Activated CD4-positive, CD25-positive, alpha-beta regulatory T cell treated with anti-CD3 and anti-CD28 coated beads, Interleukin-2, amount 50 U/mL, for 24 hours (primary cell): Measurements from ENCODE around the gene UGT2B17.
"Not testable (repeated sequence)": the region's sequence is repeated elsewhere in the genome, so short reads cannot be mapped to it uniquely, and the experiment has no call there.

ENCODE experiments used
- ATAC-seq, 2 donors: fragments of 150-1000 bp; cut with Tn5 transposase; one replicate each; pipeline ENCODE4 v1.10.0; 2021; ENCODE audit warnings: mild to moderate bottlenecking in 1 of 2, moderate library complexity in 1 of 2

UGT2B17 gene

GRCh38 chr4:68576272-68577125 is at the start of gene UGT2B17:
Gene UGT2B17, minus strand, starts transcription at chr4:68576322. Its CDS starts 7,838 bp downstream, at chr4:68568484.
- ATAC-seq = no peak

- ATAC-seq = not testable (repeated sequence)
Observed at GRCh38 chr4:68622731-68623130, 46.6 kb upstream of the UGT2B17 start.

GRCh38 chr4:68617003-68617698 is 41.0 kb upstream of the UGT2B17 start:
- no peak for ATAC-seq

- no peak for ATAC-seq
Observed at GRCh38 chr4:68615699-68616422, 39.7 kb upstream of the UGT2B17 start.

- ATAC-seq = no peak
Observed at GRCh38 chr4:68613752-68614151, 37.6 kb upstream of the UGT2B17 start.

GRCh38 chr4:68606240-68606639 is 30.1 kb upstream of the UGT2B17 start:
- ATAC-seq = no peak

GRCh38 chr4:68599150-68599549 is 23.0 kb upstream of the UGT2B17 start:
- ATAC-seq = no peak

GRCh38 chr4:68597482-68597881 is 21.4 kb upstream of the UGT2B17 start:
- no peak for ATAC-seq

GRCh38 chr4:68594678-68595077 is 18.6 kb upstream of the UGT2B17 start:
- ATAC-seq = no peak

GRCh38 chr4:68593112-68593511 is 17.0 kb upstream of the UGT2B17 start:
- ATAC-seq = no peak

- no peak for ATAC-seq
Observed at GRCh38 chr4:68592673-68593072, 16.6 kb upstream of the UGT2B17 start.

GRCh38 chr4:68591204-68591603 is 15.1 kb upstream of the UGT2B17 start:
- ATAC-seq = no peak

GRCh38 chr4:68589790-68590189 is 13.7 kb upstream of the UGT2B17 start:
- no peak for ATAC-seq

- ATAC-seq = no peak
Observed at GRCh38 chr4:68582339-68582717, 6.2 kb upstream of the UGT2B17 start.

GRCh38 chr4:68581383-68582338 is 5.5 kb upstream of the UGT2B17 start:
- no peak for ATAC-seq

GRCh38 chr4:68577590-68577989 is 1.5 kb upstream of the UGT2B17 start:
- ATAC-seq = no peak

GRCh38 chr4:68575636-68576035 is 486 bp downstream of the UGT2B17 start:
- not testable (repeated sequence) for ATAC-seq

GRCh38 chr4:68575081-68575480 is 1.0 kb downstream of the UGT2B17 start:
- ATAC-seq = no peak

GRCh38 chr4:68572653-68573170 is 3.4 kb downstream of the UGT2B17 start:
- ATAC-seq = no peak

GRCh38 chr4:68570122-68570507 is 6.0 kb downstream of the UGT2B17 start:
- ATAC-seq = no peak

GRCh38 chr4:68569466-68570121 is 6.5 kb downstream of the UGT2B17 start:
- no peak for ATAC-seq
